Measurements from ENCODE around the gene SLC22A17.

Gene SLC22A17

DNA sequence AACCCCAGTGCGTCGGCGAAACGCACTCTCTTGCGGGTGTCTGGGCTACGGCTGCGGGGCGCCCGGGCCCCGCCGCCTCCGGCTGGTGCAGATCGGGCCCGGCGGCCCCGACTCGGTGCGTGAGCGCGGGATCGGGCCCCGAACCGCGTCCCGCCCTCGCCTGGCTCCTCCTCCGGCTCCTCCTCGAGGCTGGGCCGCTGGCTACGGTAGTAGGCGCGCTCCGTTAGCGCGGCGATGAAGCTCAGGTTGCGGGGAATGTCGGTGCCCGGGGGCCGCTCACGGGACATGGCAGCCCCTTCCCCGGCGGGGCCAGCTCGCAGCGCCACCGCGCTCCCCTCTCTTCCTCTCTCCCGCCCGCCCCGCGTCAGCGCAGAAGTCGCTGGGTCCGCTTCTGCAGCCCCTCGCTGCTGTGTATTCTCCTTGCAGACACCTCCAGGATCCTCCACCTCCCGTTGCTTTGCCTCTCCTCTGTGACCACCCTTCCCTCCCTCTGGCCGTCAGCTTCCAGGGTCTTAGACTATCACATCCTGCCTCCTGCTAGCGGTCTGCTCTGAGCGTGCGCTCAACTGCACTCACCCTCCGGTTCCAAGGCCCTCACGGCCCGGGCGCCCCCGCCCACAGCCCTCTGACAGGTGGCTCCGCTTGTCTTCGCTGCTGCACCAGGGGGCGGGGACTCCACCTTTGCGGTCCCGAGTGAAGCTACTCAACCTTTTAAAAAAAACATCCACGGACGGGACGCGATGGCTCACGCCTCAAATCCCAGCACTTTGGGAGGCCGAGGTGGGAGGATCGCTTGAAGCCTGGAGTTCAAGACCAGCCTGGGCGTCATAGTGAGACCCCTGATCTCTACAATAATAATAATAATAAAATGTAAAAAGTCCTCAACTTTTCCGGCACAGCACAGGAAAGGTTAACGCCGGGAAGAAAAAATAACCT lies 50.1 kb downstream of the SLC22A17 start, which contains the start of gene PPP1R3E:
TSS of gene PPP1R3E (minus strand) at position 570 of the 936 bp plus-strand sequence. CDS start at position 287, 283 bp downstream.
- DNase-seq, result peak; percentile 56

DNA sequence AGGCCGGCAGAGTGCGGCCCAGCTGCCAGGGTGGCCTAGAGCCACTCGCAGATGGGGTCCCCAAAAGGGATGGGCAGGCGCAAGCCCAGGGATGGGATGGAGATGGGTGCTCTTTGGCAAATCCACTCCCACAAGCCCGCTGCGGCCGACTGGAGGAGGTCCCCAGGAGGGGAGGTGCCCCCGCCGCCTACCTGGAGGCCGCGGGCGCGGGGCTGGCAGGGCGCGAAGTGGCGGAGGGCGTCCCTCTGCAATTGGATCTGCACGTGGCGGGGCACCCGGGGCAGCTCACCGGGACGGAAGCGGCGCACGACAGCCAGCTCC lies 50.8 kb downstream of the SLC22A17 start:
- DNase-seq, result no peak

DNA sequence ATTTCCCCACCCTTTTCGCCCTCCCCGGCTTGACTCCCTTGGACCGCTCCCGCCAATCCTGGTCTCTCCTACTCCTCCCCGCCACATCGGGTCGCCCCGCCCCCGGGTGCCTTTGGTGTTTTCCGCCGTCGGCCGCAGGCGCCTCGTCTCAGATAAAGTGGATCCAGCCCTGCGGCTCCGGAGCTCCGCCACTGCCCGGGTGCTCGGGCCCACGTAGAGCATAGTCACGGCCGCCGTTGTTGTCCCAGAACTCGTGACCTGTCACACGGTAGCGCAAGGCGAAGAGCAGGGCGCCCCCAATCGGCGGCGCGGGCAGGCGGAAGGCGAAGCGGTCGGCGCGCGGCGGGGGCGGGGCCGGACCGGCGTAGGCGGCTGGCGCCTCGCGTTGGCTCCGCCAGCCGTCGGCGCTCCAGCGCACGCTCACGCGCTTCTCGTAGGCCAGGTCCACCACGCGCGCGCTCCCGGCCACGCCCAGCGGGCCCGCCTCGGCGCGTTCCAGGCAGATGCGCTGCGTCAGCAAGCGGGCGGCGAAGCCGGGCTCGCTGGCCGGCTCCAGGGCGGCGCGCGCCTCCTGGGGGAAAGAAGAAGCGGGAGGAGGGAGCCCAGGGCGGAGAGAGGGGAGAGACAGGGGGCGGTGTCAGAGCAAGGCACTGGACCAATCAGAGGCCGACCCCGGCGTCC lies 51.3 kb downstream of the SLC22A17 start:
- DNase-seq, result peak; percentile 99

DNA sequence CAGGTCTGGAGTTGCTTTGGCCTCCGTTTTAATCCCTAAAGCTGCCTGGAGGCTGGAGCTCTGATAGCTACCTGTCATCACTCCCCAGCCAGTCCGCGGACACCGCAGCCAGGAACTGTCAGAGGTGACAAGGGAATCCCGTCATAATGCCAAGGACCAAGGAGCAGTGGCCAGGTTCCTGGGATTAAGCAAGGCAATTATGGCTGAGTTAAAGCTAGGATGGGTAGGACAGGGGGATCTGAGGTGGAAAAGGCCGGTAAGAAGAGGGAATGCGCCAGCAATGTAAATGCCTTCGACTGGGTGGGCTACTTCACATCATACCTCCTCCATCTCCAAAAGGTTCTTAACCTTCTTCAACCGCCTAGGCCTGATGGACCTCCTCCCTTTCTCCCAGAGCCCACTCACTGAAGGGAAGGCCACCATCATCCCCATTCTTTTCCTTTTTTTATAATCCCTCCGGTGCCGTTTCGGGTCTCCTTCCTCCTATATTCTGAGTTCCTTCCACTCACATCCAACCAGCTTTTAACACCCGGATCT lies 51.9 kb downstream of the SLC22A17 start:
- DNase-seq, result peak; percentile 19

DNA sequence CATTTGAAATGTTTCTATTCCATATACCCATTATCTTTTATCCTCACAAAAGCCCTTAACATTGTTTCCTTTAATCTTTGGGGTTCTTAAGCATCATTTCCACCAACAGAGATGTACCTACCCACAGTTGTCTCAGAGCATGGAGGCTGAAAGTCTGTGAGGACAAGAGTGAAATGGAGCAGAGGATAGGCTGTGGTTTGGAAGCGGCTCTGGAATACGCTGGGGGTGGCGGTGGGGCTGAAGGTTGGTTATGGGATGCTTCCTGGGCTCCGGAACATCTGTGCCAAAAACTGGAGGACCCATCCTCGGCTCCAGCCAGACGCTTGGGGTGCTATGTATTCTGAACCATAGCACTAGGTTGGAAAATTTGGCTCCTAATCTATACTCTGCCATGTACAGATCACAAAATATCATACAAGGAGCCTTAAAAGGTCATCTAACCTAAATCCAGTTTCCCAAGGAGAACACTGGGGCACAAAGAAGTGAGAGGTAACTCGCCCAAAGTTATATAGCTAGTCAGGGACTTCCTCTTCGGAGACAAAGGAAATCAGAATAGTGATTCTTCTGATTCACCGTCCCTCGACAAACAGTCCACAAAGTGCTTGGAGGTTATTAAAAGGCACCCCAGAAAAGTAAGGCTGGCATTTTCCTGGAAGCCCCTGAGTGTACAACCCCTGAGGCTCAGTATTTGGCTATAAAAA lies 52.6 kb downstream of the SLC22A17 start:
- no peak for DNase-seq

DNA sequence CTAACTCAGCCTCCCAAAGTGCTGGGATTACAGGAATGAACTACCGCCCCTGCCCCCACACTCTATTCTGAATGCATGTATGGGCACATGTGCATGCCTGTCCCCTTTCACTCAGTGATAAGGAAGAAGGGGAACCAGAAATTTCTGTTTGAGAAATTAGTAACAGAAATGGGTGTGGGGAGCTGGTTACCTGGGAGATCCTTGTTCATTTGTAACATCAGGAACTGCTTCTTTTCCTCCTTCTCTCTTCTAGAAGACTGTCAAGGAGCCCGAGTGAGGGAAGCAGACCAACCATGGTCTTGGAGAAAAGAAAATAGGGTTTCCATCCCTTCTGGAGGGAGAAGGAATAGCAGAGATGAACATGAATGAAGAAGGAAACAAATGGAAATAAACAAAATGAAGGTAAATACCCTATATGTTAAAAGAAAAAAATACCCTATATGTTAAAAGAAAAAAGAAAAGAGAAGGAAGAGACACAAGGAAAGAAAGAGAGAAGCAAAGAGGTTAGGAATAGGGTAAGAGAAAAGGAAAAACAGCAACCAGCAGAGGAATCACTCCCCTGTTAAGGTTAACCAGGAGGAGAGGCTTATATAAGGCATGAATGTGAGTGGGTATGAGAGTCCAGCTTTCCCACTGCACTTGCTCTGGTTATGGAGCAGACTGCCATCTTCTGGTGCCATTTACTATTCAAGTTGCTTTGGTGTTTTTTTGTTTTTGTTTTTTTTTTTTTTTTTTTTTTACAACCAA lies 53.3 kb downstream of the SLC22A17 start:
- DNase-seq, result peak; percentile 41

DNA sequence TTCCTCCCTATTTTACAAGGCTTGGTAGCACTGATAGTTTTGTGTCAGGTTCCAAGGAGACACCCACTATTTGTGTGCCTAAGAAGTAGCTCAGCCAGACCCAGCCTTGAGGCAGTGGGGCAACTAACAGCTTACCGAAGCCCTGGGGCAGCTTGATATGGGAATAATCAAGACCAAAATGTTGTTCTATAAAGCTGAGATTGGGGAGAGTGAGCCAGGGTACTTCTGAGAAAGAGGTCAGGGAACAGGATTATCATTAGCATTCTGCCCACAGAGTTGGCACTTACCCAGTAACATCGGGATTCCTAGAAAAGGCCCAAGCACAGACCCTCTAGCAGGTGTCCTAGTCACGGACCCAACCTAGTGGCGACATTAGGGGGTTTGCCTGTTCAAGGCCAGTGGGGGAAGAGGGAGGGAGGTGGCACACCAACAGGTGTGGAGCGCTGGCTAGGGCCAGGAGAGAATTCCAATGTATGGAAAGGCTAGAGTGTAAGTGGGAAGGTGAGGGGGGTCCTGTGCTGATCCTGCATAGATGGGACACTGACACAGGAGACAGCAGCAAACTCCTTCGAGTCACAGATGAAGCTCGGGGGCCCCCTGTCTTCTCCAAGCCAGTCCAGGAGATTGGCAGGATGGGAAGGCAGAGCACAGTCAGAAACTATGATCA lies 54.9 kb downstream of the SLC22A17 start:
- no peak for DNase-seq

DNA sequence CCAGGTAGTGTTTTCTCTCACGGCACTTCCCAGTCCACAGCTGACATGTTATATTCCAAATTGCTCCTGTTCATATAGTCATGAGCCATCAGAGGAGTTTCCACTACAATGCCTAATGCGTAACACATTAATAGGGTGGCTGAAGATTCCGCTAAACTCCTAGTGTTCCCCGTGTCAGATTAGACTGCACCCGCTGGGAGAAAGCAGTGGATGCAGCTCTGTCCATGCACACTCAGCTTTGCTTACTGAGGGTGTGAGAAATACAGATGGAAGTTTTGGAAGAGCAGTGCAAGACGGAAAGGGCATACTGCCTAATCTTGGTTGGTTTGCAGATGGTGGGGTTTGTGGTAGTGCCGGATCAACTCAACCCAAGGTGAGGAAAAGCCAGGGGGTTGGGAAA lies 55.6 kb downstream of the SLC22A17 start:
- DNase-seq, result no peak
